Endothelial cell of umbilical vein (primary cell): ENCODE results near the gene CECR2.

Experiments
- CTCF ChIP-seq, 2 donors: IDR thresholded peaks; 1 replicate in 1 of 2; 2 replicates in 1 of 2; pipeline ENCODE4 v1.5.1; 2011; ENCODE audit warnings: low read length in 2 of 2, mild to moderate bottlenecking in 2 of 2, moderate library complexity in 2 of 2, control low read depth in 1 of 2, inconsistent platforms in 1 of 2, low read depth in 1 of 2; ENCODE audit not compliant: insufficient read depth in 1 of 2; ENCODE audit errors: extremely low read depth in 1 of 2
- EZH2 ChIP-seq: IDR thresholded peaks from 2 replicates; pipeline ENCODE4 v1.6.1; 2012; ENCODE audit warnings: borderline replicate concordance, low read depth, mild to moderate bottlenecking, moderate library complexity, low read length, inconsistent platforms; ENCODE audit not compliant: severe bottlenecking
- POLR2A ChIP-seq: IDR thresholded peaks from 2 replicates; pipeline ENCODE4 v1.6.1; 2012; ENCODE audit warnings: low read depth, mild to moderate bottlenecking, control low read depth, low read length
- POLR2AphosphoS5 ChIP-seq: IDR thresholded peaks from 2 replicates; pipeline ENCODE4 v1.6.1; 2012; ENCODE audit warnings: low read depth, mild to moderate bottlenecking, control low read depth, low read length, moderate library complexity; ENCODE audit not compliant: insufficient read depth

- TF ChIP-seq CTCF (IDR thresholded peaks at IDR 0.05; ENCODE audit: extremely low read depth in 1 of 2, insufficient read depth in 1 of 2, low read depth in 1 of 2, low read length in 2 of 2): no peak
- no peak for TF ChIP-seq POLR2AphosphoS5
- TF ChIP-seq EZH2: no peak
- TF ChIP-seq POLR2A: no peak
These were observed 72.1 kb downstream of the CECR2 start for GRCh38 chr22:17441326-17441725.
